CD4-positive, CD25-positive, alpha-beta regulatory T cell (primary cell): ENCODE data around the gene LHX2. TPM values are rescaled to one million over a fixed set of nuclear protein-coding genes. Genes with fewer than 3 reads are reported as not detected.

Experiments used
- ATAC-seq, 2 donors: fragments of 150-1000 bp; cut with Tn5 transposase; one replicate each; pipeline ENCODE4 v1.10.0; 2021; ENCODE audit warnings: low read depth in 2 of 2, moderate number of reproducible peaks in 2 of 2, moderate library complexity in 1 of 2
- DNase-seq, 3 donors: peaks; one replicate each; pipeline versions ENCODE4 v3.0.0 to v3.0.0-alpha.2; 2012 to 2022; ENCODE audit warnings: mixed read lengths in 1 of 3
- H3K27ac ChIP-seq: one replicate; pipeline ENCODE4 v1.7.0; 2013; ENCODE audit warnings: mild to moderate bottlenecking, low read length; ENCODE audit not compliant: insufficient read depth, poor library complexity, severe bottlenecking
- H3K27me3 ChIP-seq: one replicate; pipeline ENCODE4 v1.7.0; 2013; ENCODE audit warnings: low read length; ENCODE audit not compliant: control insufficient read depth, insufficient read depth
- H3K36me3 ChIP-seq: one replicate; pipeline ENCODE4 v1.7.0; 2013; ENCODE audit warnings: mild to moderate bottlenecking, low read length, moderate library complexity; ENCODE audit not compliant: control insufficient read depth, insufficient read depth
- H3K4me1 ChIP-seq: 2 replicates; pipeline ENCODE4 v1.7.0; 2013; ENCODE audit warnings: mild to moderate bottlenecking, low read length; ENCODE audit not compliant: insufficient read depth, control insufficient read depth, poor library complexity, severe bottlenecking
- H3K4me3 ChIP-seq: one replicate; pipeline ENCODE4 v1.7.0; 2013; ENCODE audit warnings: low read depth, mild to moderate bottlenecking, low read length, moderate library complexity
- H3K9me3 ChIP-seq, 2 experiments: 1 replicate in 1 of 2; 2 replicates in 1 of 2; pipeline ENCODE4 v1.7.0; 2013; ENCODE audit warnings: low read length in 2 of 2, mild to moderate bottlenecking in 1 of 2, moderate library complexity in 1 of 2; ENCODE audit not compliant: control insufficient read depth in 2 of 2
- H3K27ac Mint-ChIP-seq, 3 donors: one replicate each; pipeline ENCODE4 v1.8.0; 2020 to 2022; ENCODE audit warnings: mild to moderate bottlenecking in 3 of 3, mixed read lengths in 3 of 3, moderate library complexity in 2 of 3
- H3K27me3 Mint-ChIP-seq: one replicate; pipeline ENCODE4 v1.8.0; 2022; ENCODE audit warnings: mild to moderate bottlenecking, mixed read lengths
- H3K36me3 Mint-ChIP-seq: one replicate; pipeline ENCODE4 v1.8.0; 2020; ENCODE audit warnings: mixed read lengths
- H3K4me1 Mint-ChIP-seq, 4 donors: one replicate each; pipeline ENCODE4 v1.8.0; 2020 to 2022; ENCODE audit warnings: mixed read lengths in 4 of 4, mild to moderate bottlenecking in 1 of 4
- H3K4me3 Mint-ChIP-seq, 4 donors: one replicate each; pipeline ENCODE4 v1.8.0; 2020 to 2022; ENCODE audit warnings: mild to moderate bottlenecking in 4 of 4, mixed read lengths in 4 of 4, moderate library complexity in 3 of 4
- H3K9me3 Mint-ChIP-seq, 7 donors: one replicate each; pipeline ENCODE4 v1.8.0; 2020 to 2022; ENCODE audit warnings: mixed read lengths in 7 of 7, mild to moderate bottlenecking in 3 of 7, moderate library complexity in 2 of 7
- polyA plus RNA-seq, 4 donors: library from polyadenylated mRNA; unstranded; fragments of 300-500 nt; fragmentation: Illumina TruSeq; gene quantifications; one replicate each; pipeline ENCODE4 v1.2.3, GENCODE V29; 2021
- total RNA-seq: library from RNA; stranded (reverse); gene quantifications from one replicate; pipeline ENCODE4 v1.2.3, GENCODE V29; 2022

The LHX2 gene
- total and polyA plus RNA-seq, 5 donors from 2014 or later: not detected

DNA sequence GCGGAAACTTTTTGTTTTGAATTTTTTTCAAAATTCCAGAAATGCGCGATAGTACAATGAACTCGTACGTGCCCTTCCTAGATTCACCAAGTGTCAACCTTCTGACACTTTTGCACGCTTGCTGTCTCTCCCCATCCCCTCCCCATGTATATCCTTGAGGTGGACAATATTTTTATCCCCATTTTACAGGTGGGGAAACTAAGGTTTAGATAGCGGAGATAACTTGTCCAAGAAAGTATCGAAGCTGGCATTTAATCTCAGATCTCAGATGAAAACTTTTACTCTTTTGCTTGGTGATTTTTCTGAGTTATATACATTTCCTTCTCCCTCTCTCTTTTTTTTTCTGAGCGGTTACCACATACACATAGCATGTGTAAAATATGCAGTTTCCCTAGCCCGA, 34.6 kb downstream of the LHX2 start:
- H3K9me3 Mint-ChIP-seq: peaks cover 0 to 2% (median 0%) of the 10 kb centered on the region in 7 donors

DNA sequence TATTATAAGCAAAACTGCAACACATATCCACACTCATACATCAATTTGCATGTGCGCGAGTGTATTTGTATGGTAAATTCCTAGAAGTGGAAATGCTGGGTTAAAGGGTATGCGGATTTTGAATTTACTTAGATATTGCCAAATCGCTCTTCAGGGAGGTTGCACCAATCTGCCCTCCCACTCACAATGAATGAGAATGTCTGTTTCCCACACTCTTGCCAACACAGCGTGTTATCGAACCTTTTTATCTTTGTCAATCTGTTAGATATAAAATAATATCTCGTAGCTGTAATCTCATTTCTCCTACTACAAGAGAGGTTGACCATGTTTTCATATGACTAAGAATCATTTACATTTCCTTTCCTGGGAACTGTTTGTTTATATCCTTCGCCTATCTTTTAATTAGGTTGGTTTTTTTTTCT, 35.7 kb downstream of the LHX2 start:
- Mint-ChIP-seq H3K4me3 (no peak overlapping the region), H3K36me3 (no peaks in the 10 kb centered on the region), H3K27me3 (peaks cover 65% of the 10 kb centered on the region), H3K4me1 (peaks cover 0 to 8% (median 2%) of the 10 kb centered on the region in 4 donors), H3K27ac (no peak overlapping the region), H3K9me3 (peaks cover 0 to 3% (median 0%) of the 10 kb centered on the region in 7 donors)
- DNase-seq (no peak), ATAC-seq (no peak)
- H3K27ac ChIP-seq: no peak overlapping the region
- H3K9me3 ChIP-seq: no peaks in the 10 kb centered on the region
- no peaks in the 10 kb centered on the region for H3K4me1 ChIP-seq
- H3K4me3 ChIP-seq: no peak overlapping the region
- H3K36me3 ChIP-seq: no peaks in the 10 kb centered on the region
- H3K27me3 ChIP-seq: peaks cover 1% of the 10 kb centered on the region

More for the DNA sequence above, 34.6 kb downstream of the LHX2 start:
- Mint-ChIP-seq H3K4me1 (peaks cover 0 to 8% (median 5%) of the 10 kb centered on the region in 4 donors), H3K36me3 (no peaks in the 10 kb centered on the region), H3K27me3 (peaks cover 73% of the 10 kb centered on the region), H3K4me3 (no peak overlapping the region), H3K27ac (no peak overlapping the region)
- no peak for DNase-seq
- no peaks in the 10 kb centered on the region for H3K36me3 ChIP-seq
- H3K4me3 ChIP-seq: no peak overlapping the region
- no peaks in the 10 kb centered on the region for H3K9me3 ChIP-seq
- no peak for ATAC-seq
- H3K4me1 ChIP-seq: peaks cover 3% of the 10 kb centered on the region
- peaks cover 4% of the 10 kb centered on the region for H3K27me3 ChIP-seq
- no peak overlapping the region for H3K27ac ChIP-seq

DNA sequence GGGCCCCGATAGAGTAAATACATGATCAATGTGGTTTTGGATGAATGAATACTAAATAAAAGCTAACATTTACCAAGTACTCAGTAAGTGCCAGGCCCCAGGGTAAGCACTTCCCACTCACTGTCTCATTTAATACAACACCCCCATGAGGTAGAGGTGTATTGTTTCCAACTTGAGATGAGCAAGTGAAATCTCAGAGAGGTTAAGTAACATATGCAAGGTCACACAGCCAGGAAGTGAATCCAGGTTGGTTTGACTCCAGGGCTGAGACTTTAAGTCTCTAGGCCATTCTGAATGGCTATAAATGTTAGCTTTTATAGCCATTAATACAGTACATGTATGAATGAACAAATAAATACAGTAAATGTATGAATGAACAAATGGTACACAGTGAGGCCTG, 39.4 kb downstream of the LHX2 start:
- no peaks in the 10 kb centered on the region for H3K4me1 Mint-ChIP-seq
- no peaks in the 10 kb centered on the region for H3K36me3 Mint-ChIP-seq
- Histone ChIP-seq H3K9me3 (no peaks in the 10 kb centered on the region), H3K27me3 (peaks cover 4% of the 10 kb centered on the region), H3K4me3 (no peak overlapping the region), H3K36me3 (no peaks in the 10 kb centered on the region), H3K27ac (no peak overlapping the region), H3K4me1 (no peaks in the 10 kb centered on the region)
- DNase-seq (no peak), ATAC-seq (no peak)
- peaks cover 0 to 3% (median 0%) of the 10 kb centered on the region in 7 donors for H3K9me3 Mint-ChIP-seq
- no peak overlapping the region for H3K27ac Mint-ChIP-seq
- H3K4me3 Mint-ChIP-seq: no peak overlapping the region
- peaks cover 51% of the 10 kb centered on the region for H3K27me3 Mint-ChIP-seq

DNA sequence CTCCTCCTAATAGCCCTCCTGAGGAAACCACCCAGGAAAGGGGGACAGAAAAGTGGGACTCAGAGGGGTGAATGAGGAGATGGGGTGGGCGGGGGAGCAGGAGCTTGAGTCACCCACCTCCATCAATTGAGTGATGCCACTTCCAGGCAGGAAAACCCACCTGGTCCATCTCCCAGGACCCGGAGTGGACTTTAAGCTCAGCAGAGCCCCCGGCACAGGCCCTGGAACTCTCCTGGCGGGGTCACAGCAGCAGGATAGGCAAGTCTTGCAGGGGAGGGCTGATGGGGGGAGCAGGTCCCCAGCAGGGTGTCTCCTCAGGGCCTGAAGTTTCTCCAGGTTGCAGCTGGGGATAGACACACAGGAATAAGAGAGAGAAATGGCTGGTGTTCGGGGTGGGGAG, 40.8 kb downstream of the LHX2 start:
- H3K27me3 ChIP-seq: peaks cover 6% of the 10 kb centered on the region
- no peaks in the 10 kb centered on the region for H3K4me1 ChIP-seq
- Mint-ChIP-seq H3K4me3 (no peak overlapping the region), H3K36me3 (no peaks in the 10 kb centered on the region), H3K4me1 (no peaks in the 10 kb centered on the region), H3K27ac (no peak overlapping the region), H3K9me3 (peaks cover 0 to 3% (median 0%) of the 10 kb centered on the region in 7 donors), H3K27me3 (peaks cover 47% of the 10 kb centered on the region)
- DNase-seq (no peak), ATAC-seq (no peak)
- H3K9me3 ChIP-seq: no peaks in the 10 kb centered on the region
- H3K27ac ChIP-seq: no peak overlapping the region
- no peaks in the 10 kb centered on the region for H3K36me3 ChIP-seq
- H3K4me3 ChIP-seq: no peak overlapping the region

DNA sequence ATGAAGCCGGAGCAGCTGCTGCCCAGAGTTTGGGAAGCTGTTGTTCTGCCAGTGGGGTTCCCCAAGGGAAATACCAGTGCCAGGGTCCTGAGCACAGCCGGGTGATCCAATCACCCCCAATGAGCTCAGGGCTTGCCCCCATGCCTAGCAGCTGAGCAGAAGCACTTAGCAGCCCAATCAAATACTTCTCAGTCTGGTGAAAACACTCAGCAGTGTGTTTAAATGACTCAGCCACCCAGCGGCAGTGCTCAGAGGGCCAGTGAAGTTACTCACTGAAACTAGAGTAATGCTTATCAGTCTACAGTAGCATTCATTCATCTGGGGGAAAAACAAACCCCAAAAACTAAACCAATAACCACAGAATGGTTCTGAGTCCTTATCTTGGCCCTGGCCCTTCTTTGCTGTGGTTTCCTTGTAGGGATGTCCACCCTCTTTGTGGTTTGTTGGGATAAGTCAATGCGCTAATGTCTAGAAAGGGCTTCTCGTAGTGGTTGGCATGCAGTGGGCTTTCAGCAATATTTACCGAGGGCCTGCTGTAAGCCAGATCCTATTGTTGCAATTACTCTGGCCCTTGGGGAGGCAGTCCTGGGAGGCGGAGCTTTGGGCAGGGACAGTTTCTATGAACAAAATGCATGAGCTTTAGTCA, 43.1 kb downstream of the LHX2 start:
- DNase-seq (peak in 1 of 3 donors; percentile 14), ATAC-seq (no peak)
- Mint-ChIP-seq H3K27me3 (peaks cover 36% of the 10 kb centered on the region), H3K36me3 (no peaks in the 10 kb centered on the region), H3K4me1 (no peaks in the 10 kb centered on the region), H3K4me3 (no peak overlapping the region), H3K27ac (no peak overlapping the region), H3K9me3 (peaks cover 0 to 3% (median 0%) of the 10 kb centered on the region in 7 donors)
- H3K36me3 ChIP-seq: no peaks in the 10 kb centered on the region
- H3K27me3 ChIP-seq: peaks cover 5% of the 10 kb centered on the region
- no peak overlapping the region for H3K27ac ChIP-seq
- H3K9me3 ChIP-seq: no peaks in the 10 kb centered on the region
- H3K4me1 ChIP-seq: no peaks in the 10 kb centered on the region
- H3K4me3 ChIP-seq: no peak overlapping the region

DNA sequence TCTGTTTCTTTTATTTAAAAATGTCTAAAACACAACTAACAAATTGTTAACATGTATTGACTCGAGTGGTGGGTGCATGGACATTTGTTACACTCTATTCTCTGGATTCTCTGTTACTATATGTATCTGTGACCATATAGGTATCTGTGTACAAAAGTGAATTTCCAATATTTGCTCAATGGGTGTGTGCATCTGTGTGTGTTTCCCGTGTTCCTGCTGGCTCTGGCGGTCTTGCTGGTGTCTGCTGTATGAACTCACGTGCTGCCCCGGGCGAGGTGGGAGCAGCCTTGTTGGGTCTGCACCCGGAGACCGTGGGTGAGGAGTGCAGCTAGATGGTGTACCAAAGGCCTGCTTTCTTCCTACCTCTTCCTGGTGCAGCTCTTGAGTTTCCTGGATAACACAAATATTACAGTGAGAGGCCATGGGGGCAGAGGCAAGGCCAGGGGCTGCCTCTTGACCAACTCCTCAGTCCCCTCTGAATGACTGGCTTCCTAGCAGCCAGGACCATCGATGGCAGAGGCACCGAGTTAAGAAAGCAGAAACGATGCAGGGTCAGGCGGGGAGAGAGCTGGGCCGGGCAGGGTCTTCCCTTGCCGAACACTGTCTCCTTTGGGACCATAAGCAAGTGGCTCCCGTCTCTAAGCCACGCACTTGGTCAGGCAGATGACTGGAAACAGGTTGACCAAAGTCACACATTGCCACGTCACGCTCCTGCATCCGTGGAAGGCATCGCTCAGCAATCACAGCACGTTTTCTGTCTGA, 49.5 kb downstream of the LHX2 start:
- no peak overlapping the region for H3K27ac Mint-ChIP-seq
- no peak for ATAC-seq

DNA sequence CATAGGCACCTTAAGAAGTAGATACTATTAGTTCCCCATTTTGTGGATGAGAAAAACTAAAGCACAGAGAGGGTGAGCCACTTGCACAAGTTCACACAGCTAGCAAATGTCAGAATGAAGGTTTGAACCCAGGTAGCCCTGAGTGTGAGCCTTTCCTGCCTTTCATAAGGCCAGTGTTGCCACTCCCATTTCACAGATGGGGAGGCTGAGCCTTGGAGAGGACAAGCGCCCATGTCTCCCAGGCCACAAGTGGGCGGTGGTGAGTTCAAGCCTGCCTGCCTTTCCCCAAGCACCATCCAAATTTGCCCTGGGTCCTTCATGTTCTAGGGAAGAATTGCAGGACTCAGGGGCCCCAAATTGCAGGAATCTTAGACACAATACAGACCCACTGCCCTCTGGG, 50.6 kb downstream of the LHX2 start:
- ATAC-seq (no peak), DNase-seq (no peak)
- no peaks in the 10 kb centered on the region for H3K36me3 ChIP-seq
- H3K27me3 ChIP-seq: no peaks in the 10 kb centered on the region
- H3K9me3 ChIP-seq: no peaks in the 10 kb centered on the region
- peaks cover 11% of the 10 kb centered on the region for H3K27me3 Mint-ChIP-seq
- no peaks in the 10 kb centered on the region for H3K36me3 Mint-ChIP-seq
- H3K4me1 ChIP-seq: no peaks in the 10 kb centered on the region
- H3K9me3 Mint-ChIP-seq: no peaks in the 10 kb centered on the region
- H3K27ac Mint-ChIP-seq: no peak overlapping the region
- H3K4me3 ChIP-seq: no peak overlapping the region
- no peaks in the 10 kb centered on the region for H3K4me1 Mint-ChIP-seq
- H3K27ac ChIP-seq: no peak overlapping the region
- H3K4me3 Mint-ChIP-seq: no peak overlapping the region

More for the DNA sequence above, 49.5 kb downstream of the LHX2 start:
- Mint-ChIP-seq H3K4me1 (no peaks in the 10 kb centered on the region), H3K36me3 (no peaks in the 10 kb centered on the region), H3K9me3 (no peaks in the 10 kb centered on the region), H3K4me3 (no peak overlapping the region), H3K27me3 (peaks cover 20% of the 10 kb centered on the region)
- no peak for DNase-seq
- Histone ChIP-seq H3K4me3 (no peak overlapping the region), H3K27me3 (peaks cover 1% of the 10 kb centered on the region), H3K4me1 (no peaks in the 10 kb centered on the region), H3K27ac (no peak overlapping the region), H3K9me3 (no peaks in the 10 kb centered on the region), H3K36me3 (no peaks in the 10 kb centered on the region)
